AG04449 (cell line): ENCODE measurements around the gene CCL3.
"Not testable (repeated sequence)": the region's sequence is repeated elsewhere in the genome, so short reads cannot be mapped to it uniquely, and the experiment has no call there.

ENCODE experiments used
- CTCF ChIA-PET: fragments of 350-600 bp; formaldehyde crosslinking; extraction: SDS; loops from one replicate; lab custom pipeline; 2021; ENCODE audit warnings: antibody characterized with exemption; lab: Yijun Ruan, JAX
- POLR2A ChIA-PET: fragments of 400-600, 350-600 bp; formaldehyde crosslinking; extraction: SDS; loops from one replicate; lab custom pipeline; 2020; ENCODE audit warnings: antibody characterized with exemption, inconsistent platforms; lab: Yijun Ruan, JAX
- DNase-seq: peaks from one replicate; pipeline ENCODE4 v3.0.0-alpha.2; 2010; ENCODE audit warnings: low read depth, low spot score
- H3K4me3 ChIP-seq: 2 replicates; pipeline ENCODE4 v1.5.1; 2011; ENCODE audit warnings: low read depth, mild to moderate bottlenecking, control low read depth, low read length
- CTCF ChIP-seq: IDR thresholded peaks from one replicate; pipeline ENCODE4 v1.5.1; 2011; ENCODE audit warnings: mild to moderate bottlenecking, moderate library complexity, low read length, control low read depth, inconsistent platforms; ENCODE audit not compliant: insufficient read depth; ENCODE audit errors: missing control alignments

The CCL3 gene

GRCh38 chr17:36127911-36128310 lies 38.0 kb upstream of the CCL3 start:
- CTCF ChIA-PET = interaction anchor here (1.3 to 2.2 kb wide), 2 partner anchors 18 to 21 kb away, joined by 7 to 11 read pairs; no protein-coding TSS in a partner anchor
- H3K4me3 ChIP-seq = no peak overlapping the region
- POLR2A ChIA-PET = no interaction called here
- TF ChIP-seq CTCF = no peak
- no peak for DNase-seq

DNA sequence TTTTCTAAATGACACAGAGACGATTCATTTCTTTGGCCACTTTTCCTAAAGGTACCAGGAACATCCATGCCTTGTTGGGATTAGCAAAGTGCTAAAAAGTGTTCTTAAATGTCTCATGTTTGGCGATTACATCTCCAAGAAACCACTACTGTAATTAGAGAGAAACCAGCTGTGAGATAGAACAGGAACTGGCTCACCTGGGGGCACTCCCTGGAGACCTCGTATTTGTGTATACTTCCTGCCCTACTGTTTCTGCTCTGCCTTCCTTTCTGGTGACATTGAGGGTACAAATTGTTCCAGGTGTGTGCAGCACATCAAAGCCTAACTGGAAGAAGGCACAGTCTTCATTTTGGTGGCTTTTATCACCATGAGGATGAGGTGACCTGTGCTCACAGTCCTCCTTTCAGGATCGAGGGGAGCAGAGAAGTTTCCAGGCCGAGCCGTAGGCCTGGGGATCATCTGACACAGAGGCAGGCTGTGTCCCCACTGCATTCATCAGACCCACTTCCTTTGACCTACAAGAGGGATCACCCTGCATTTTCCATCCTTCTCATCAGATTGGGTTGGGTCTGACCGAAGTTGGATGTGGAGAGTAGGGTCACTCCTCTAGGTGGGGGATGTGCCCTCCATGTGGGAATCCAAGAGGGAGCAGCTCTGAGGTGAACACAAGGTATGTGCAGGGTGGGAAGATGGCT lies 37.4 kb upstream of the CCL3 start:
- ChIA-PET POLR2A (no interaction called here), CTCF (no interaction called here)
- TF ChIP-seq CTCF = no peak
- DNase-seq = no peak
- no peak overlapping the region for H3K4me3 ChIP-seq

DNA sequence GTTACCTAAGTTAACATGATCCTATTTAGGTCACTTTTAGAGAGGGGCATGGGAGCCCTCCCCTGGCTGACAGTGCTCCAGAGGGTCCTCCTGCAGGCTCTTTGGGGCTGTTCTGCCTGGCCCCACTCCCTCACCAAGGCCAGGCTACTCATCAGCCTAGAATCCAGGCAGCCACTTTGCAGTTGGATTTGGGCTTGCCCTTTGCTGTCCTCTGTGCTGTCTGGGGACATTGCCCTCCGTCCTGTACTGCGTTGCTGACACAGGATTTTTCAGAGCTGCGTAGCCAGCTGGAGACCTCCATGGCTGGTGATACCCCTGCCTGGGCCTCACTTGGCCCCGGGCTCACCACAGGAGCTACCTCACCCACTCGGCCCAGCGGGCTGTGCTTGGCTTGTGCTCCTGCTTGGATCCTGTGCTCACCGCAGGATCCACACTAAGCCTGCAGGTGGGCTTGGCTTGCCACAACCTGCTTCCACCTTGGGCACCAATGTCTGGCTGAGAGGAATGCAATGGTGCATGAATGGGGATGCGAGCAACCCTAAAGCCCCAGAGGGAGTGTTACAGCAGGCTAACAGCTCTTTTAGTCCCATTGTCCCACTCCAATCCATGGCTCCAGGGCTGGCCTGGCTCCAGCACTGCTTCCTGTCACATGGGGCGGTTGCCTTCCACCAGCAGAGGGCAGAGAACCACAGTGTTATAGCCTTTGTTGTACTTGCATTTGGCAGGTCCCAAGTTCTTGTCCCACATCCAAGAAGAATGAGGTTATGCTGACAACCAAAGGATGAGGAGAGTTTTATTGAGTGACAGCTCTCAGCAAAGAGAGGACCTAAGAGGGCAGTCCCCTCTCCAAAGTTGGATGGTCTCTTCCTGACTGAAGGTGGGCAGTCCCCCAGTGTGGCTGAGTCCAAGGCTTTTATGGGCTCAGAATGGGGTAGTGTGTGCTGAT lies 35.2 kb upstream of the CCL3 start:
- no peak overlapping the region for H3K4me3 ChIP-seq
- no peak for DNase-seq
- POLR2A ChIA-PET = no interaction called here
- CTCF ChIA-PET = interaction anchor here (1.6 kb wide), 1 partner anchor 24 kb away, joined by 9 read pairs; no protein-coding TSS in a partner anchor
- no peak for TF ChIP-seq CTCF

DNA sequence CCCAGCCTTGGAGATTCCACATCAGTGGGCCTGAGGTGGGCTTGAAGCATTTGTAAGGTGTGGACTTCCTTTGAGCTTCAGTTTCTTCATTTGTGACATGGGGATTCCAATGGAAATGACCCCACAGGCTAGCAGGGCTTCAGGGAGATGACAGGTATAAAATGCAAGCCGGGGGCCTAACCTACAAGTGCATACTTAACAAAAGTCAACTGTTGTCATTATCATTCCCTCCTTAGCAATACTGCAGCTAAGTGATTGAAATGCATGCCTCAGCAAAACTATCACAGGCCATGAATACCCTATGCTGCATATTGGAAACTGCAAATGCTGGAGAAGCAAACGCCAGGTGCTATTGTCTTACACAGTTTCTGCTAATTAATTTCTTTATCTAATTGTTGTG lies 33.5 kb upstream of the CCL3 start:
- ChIA-PET POLR2A (no interaction called here), CTCF (interaction anchor here (1.1 to 1.4 kb wide), 2 partner anchors 9 to 25 kb away, joined by 3 read pairs; no protein-coding TSS in a partner anchor)
- no peak for TF ChIP-seq CTCF
- H3K4me3 ChIP-seq = no peak overlapping the region
- no peak for DNase-seq

GRCh38 chr17:36121099-36121498 lies 31.2 kb upstream of the CCL3 start:
- DNase-seq, H3K4me3 ChIP-seq, POLR2A ChIA-PET: not testable (repeated sequence)
- CTCF ChIA-PET = interaction anchor here (2.1 kb wide), 1 partner anchor 28 kb away, joined by 4 read pairs; no protein-coding TSS in a partner anchor

DNA sequence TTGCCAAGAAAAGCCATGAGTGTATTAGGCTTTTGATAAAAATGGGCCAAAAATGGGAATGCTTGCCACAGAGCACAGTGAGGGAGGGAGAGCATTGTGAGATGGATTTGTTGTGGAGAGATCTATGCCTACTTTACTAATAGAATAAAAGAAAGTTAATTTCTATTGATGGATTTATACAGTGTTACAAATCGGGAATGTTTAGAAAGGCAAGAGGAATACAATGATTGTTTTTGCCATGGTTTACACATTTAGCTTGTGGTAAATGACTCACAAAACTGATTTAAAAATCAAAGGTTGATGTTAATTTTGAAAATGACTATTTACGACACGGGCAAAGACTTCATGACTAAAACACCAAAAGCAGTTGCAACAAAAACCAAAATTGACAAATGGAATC lies 30.3 kb upstream of the CCL3 start:
- ChIA-PET CTCF (interaction anchor here (0.7 to 2.1 kb wide), 2 partner anchors 28 to 29 kb away, joined by 3 to 4 read pairs; no protein-coding TSS in a partner anchor), POLR2A (no interaction called here)
- DNase-seq = no peak
- no peak for TF ChIP-seq CTCF
- no peak overlapping the region for H3K4me3 ChIP-seq
